Activated CD4-positive, alpha-beta T cell treated with anti-CD3 and anti-CD28 coated beads for 4 hours (primary cell): ENCODE measurements around the gene MRFAP1.
"Not testable (repeated sequence)": the region's sequence is repeated elsewhere in the genome, so short reads cannot be mapped to it uniquely, and the experiment has no call there.

ENCODE experiments used
- DNase-seq, 2 donors: peaks; one replicate each; pipeline ENCODE4 v3.0.0-alpha.2; 2020

MRFAP1 gene

DNA sequence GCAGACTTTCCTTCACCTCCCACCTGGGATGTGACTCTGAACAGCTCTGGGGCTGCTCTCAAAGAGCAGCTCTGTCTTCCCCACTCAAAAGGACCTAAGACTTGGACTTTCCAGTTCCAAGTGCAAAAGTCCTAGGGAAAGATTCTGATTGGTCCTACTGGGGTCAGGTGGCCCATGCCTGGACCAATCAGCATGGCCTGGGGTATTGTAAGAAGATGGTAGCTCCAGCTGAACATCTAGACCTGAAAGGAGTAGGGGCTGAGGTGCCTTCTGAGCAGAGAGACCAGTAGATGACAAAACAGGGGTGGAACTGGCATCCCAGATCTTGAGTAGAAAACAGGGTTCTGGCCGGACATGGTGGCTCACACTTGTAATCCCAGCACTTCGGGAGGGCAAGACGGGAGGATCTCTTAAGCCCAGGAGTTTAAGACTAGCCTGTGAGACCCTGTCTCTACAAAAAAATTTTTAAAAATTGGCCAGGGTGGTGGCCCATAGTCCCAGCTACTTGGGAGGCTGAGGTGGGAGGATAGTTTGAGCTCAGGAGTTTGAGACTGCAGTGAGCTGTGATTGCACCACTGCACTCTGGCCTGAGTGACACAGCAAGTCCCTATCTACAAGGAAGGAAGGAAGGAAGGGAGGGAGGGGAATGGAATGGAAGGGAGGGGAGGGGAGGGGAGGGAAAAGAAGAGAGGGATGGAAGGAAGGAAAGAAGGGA is 27.4 kb upstream of the MRFAP1 start:
- DNase-seq, result no peak

GRCh38 chr4:6613676-6614651 is 26.5 kb upstream of the MRFAP1 start:
- no peak for DNase-seq

DNA sequence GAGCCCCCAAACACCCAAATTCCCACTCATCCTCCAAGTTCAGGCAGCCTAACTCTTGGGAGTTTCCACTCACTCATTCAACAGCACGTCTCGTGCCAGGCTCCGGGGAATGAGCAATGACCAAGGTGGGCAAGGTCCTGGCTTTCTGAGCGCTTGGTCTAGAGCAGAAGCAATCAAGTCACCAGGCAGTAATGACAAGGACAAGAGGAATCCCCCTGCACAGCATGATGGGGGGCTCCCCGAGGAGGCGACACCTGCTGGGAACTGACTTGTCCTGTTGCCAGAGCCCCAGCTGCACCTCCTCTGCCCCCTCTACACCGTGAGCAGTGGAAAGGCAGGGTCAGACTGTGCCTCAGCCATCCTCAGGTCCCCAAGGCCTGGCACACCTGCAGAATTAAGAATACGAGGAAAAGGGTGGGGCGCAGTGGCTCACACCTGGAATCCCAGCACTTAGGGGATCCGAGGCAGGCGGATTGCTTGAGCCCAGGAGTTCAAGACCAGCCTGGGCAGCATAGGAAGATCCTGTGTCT is 25.7 kb upstream of the MRFAP1 start:
- DNase-seq, result no peak

- DNase-seq, result no peak
Observed at GRCh38 chr4:6616087-6616995, 24.1 kb upstream of the MRFAP1 start.

DNA sequence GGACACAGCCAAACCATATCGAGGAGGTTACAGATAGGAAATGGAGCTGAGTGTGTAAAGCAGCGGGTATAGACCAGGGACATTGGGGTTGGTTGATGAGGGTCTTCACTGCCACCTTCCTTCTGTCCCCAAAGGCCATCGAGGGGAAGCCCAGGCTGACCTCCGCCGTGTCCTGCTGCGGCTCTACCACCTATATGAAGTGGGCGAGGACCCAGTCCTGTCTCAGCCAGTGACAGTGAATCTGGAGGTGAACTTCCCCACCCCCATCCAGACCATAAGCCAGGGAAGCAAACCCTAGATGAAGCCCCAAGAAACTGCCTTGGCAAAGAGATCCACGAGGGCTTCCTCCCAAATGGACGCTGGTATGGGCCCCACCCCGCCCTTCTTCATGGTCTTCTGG is 23.2 kb upstream of the MRFAP1 start:
- no peak for DNase-seq

DNA sequence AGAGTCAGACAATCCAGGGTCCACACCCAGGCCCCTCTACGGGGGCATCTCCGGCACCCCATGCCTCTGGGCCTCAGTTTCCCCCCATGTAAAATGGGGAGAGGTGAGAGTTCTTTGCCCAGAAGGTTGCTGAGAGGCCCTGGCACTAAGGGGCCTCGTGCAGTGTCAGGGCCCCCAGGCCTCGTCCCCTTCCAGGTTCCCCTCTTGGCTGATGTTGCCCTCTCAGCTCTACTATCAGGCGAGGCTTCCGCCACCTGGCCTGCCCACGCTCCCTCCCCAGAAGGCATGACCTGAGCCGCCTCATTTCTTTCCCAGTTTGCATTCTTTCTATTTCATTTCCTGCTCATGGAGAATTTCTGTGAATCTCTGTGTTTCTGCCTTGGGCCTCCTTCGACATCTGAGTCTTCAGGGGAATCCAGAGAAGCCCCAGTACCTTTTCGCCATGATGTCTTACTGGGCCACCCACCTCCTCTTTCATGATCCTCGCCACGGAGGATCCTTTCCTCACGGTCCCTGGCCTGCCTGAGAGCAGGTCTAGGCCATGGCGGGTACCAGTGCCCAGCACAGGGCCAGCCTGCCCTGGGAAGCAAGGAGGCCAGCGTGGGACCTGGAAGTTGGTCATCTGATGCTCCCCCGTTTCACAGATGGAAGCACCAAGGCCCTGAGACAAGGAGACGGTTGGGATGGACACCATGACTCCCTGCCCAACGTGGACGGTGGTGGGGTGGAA is 21.9 kb upstream of the MRFAP1 start:
- no peak for DNase-seq

GRCh38 chr4:6619116-6619465 is 21.4 kb upstream of the MRFAP1 start:
- no peak for DNase-seq

DNA sequence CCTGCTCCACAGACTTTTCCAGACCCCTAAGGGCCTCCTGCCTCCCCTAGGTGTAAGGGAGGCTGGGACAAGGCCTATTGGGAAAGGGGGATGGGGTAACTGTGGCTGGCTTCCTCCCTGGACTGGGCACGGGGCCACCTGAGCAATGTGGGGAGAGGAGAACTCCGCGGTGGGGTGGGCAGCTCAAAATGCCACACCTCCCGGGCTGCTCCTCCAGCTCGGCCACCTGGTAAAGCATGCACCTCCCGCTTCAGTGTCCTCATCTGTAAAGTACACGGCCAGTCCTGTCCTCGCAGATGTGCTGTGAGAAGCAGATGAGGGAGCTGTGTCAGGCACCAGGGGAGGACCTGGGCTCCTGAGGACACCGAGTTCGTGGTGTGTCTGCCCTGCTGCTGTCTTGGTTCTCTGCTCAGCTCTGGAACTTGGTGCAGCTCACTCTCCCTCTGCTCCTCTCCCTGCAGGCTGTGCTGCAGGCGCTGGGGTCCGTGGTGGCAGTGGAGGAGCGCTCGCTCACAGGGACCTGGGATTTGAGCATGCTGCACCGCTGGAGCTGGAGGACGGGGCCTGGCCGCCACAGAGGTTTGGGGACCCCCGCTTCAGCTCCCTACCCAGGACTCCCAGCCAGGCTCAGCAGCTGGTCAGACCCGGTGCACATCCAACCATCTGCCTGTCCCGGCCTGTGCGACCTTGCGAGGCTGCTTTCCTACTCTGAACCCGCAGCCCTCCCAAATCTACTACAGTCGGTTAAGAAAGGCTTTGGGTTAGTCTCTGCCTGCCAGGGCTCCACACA is 20.8 kb upstream of the MRFAP1 start:
- no peak for DNase-seq

GRCh38 chr4:6620296-6620695 is 20.2 kb upstream of the MRFAP1 start:
- DNase-seq, result no peak

DNA sequence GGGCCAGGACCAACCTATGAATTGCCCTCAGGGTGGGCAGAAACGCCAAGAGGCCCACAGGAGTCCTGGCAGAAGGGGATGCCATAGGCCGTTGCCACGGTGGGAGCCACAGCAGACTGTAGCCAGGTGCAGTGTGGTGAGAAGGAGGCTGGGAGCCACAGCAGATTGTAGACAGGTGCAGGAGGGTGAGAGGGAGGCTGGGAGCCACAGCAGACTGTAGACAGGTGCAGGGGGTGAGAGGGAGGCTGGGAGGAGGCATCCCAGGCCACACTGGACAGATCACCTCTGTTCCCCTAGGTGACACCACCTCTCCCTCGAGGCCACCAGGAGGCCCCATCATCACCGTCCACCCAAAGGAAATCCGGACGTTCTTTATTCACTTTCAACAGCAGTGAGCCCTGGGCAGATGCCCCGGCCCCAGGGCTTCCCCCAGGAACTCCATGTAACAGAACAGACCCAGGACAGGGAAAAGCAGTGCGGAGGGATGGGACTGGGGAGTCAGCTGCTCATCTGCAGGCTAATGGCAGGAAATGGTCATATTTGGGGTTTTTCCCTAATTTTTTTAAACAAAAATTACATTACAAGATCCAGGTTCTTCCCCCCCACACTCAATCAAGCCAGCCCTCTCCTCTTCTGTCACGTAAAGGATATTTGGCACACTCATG is 19.5 kb upstream of the MRFAP1 start:
- no peak for DNase-seq

DNA sequence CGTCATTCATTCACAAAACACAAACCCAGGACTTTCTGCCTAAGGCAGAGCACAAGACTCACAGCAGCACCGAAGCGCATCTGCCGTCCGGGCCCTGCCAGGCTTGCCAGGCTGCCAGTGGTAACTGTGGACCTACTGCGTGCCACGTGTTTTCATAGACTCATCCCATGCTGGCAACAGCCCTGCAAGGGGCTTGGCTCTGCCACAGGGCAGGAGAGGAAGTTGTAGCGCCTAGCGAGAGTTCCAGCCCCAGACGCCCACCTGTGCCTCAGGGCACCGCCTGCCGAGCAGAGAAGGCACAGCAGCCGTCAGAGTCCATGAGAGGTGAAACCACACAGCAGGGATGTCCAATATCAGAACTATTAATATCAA is 18.9 kb upstream of the MRFAP1 start:
- no peak for DNase-seq

GRCh38 chr4:6622744-6623143 is 17.7 kb upstream of the MRFAP1 start:
- no peak for DNase-seq

DNA sequence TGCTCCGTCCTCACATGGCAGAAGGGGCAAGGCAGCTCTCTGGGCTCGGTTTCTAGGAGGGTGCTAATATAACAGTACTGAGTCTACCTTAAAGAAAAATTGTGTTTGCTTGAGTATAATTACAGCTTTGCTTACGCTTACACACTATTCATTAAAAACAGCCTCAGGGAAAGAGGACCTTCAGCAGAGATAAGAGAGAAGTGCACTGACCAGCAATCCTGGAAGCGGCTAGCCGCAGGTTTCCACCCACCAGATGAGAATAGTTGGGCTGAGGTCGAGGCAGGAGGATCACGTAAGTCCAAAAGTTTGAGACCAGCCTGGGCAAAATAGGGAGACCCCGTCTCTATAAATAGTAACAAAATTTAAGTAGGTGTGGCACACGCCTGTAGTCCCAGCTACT is 15.2 kb upstream of the MRFAP1 start:
- no peak for DNase-seq

DNA sequence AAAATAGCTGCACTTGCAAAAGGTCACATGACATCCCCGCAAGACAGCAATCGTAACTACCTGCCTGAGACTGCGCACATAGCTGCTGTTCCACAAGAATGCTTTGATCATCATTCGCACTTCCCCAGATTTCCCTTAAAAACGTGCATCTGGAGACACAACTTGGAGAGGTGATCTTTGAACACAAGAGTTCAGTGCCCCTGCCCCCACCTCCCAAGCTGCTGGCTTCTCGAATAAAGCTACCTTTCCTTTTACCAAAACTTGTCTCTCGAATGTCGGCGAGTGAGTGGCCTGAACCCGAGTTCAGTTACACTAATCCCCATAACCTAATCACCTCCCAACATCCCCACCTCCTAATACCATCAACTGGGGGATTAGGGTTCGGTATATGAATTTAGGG is 14.4 kb upstream of the MRFAP1 start:
- no peak for DNase-seq

GRCh38 chr4:6627832-6628231 is 12.7 kb upstream of the MRFAP1 start:
- DNase-seq, result no peak

GRCh38 chr4:6628484-6628883 is 12.0 kb upstream of the MRFAP1 start:
- DNase-seq, result not testable (repeated sequence)

DNA sequence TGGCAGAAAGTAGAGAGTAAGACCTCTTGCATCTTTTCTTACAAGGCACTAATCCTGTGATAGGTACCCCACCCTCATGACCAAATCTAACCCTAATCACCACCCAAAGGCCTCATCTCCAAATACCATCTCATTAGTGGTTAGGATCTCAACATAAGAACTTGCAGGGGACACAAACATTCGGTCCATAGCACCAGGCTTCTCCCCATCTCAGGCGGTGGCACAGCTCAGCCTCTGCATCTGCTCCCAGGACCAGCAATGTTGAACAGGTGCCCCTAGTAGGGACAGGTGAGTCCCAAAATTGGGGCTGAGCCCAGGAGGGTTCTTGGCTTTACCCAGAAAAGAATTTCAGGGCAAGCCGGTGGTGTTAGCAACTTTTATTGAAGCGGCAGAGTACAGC is 8.4 kb upstream of the MRFAP1 start:
- no peak for DNase-seq

DNA sequence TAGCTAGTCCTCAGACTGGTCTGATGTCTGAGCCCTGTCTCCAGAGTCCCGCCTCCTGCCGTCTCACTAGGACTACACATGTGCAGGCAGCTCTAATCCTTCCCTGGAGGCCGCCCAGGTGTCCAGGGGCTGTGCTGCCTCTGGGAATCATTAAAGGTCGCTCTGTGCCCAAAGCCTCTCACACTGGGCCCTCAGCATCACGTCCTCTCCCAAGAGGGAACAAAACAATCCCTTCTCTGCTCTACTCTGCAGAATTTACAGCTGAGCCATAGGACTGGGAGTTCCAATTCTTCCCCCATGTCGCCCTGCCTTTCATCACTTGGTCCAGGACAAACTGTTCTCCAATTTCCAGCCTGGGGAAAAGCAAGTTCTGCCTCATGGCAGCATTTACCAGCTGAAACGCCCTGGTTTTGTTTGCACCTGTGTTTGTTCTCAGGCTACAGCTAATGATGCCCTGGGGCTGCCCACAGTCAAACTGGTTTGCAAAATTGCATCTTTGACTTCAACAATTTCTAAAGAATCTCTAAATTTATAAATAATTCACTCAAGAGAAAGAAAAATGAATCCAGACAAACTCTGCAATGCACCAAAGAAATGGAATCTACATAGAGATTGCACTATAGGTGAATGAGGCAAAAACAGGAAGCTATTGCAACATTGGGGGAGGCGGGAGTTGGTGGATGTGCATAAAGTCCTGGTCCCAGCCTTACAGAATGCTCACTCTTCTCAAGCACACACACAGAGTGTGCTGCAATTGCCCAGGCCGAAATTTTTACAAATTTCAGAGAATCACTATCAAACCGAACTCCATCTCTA is 7.2 kb upstream of the MRFAP1 start:
- no peak for DNase-seq

GRCh38 chr4:6634746-6635145 is 5.7 kb upstream of the MRFAP1 start:
- no peak for DNase-seq

DNA sequence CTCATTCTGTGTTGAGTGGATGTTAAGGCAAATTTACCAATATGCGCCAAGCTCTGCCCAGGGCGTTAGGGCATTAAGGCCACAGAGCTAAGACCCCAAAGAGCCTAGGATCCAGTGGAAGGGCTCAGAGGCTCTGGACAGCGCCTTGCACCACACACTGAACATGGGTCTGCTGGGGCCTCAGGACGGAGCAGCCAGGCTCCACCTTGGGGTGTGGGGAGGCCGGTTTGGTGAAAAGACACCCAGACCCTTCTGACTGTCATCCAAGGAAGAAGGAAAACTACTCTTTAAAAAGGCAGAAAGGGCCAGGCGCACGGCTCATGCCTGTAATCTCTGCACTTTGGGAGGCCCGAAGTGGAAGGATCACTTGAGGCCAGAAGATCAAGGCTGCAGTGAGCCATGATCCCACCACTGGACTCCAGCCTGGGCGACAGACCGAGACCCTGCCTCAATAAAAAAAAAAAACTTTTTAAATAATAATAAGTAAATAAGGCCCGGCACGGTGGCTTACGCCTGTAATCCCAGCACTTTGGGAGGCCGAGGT is 1.3 kb upstream of the MRFAP1 start:
- no peak for DNase-seq
